GM18520 (cell line): Measurements from ENCODE around the gene NRIP2.
"Not testable (repeated sequence)": the region's sequence is repeated elsewhere in the genome, so short reads cannot be mapped to it uniquely, and the experiment has no call there.

Source experiments
- ATAC-seq: cut with Tn5 transposase; IDR thresholded peaks from one replicate; pipeline ENCODE4 v1.9.1; 2021; ENCODE audit not compliant: unreplicated experiment

Gene NRIP2, protein sequence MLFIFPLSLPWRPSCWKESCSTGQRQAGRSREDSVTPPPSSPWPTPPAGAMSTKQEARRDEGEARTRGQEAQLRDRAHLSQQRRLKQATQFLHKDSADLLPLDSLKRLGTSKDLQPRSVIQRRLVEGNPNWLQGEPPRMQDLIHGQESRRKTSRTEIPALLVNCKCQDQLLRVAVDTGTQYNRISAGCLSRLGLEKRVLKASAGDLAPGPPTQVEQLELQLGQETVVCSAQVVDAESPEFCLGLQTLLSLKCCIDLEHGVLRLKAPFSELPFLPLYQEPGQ

DNA sequence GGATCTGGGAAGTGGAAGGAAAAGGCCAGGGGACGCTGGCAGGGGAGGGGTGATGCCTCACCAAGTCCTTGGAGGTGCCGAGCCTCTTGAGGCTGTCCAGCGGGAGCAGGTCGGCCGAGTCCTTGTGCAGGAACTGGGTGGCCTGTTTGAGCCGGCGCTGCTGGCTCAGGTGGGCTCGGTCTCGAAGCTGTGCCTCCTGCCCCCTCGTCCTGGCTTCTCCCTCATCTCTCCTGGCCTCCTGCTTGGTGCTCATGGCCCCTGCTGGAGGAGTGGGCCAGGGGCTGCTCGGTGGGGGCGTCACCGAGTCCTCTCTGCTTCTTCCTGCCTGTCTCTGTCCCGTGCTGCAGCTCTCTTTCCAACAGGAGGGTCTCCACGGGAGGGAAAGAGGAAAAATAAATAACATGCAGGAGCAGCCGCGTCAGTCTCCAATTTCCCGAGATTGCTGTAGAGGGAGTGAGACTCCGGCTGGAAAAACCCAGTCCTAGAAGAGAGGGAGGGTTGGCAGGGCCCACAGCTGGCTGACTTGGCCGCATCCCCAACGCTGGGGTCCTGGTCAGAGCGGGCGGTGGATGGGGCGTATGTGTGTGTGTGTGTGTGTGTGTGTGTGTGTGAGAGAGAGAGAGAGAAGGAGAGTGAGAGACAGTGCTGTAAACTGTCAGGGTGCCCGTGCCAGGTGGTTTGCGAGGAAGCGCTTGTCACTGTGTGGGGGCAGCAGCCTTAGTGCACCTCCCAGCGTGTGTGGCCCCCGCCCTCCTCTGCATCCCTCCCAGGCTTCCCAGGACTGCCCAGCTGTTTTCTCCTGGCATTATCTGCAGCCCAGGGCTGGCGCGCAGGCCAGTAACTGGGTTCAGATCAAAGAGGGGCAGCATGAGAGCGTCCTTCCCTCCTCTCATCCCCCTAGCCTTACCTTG, at the start of gene NRIP2:
NRIP2 (minus strand) TSS at position 455 of the 911 bp plus-strand sequence; CDS start at position 403, 52 bp downstream.
- no peak for ATAC-seq

DNA sequence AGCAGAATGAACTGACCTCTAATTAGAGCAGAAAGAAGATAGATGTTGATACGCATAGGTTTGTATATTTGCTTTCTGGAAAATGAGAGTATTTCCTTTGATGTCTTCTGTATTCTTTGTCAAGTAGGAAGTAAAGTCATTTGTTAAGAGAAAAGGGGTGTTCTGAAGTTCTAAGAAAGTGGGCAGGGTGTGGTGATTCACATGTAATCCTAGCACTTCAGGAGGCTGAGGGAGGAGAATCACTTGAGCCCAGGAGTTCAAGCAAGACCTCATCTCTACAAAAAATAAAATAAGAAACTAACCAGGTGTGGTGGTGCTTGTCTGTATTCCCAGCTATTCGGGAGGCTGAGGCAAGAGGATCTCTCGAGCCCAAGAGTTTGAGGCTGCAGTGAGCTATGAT, 45.0 kb upstream of the NRIP2 start:
- no peak for ATAC-seq

DNA sequence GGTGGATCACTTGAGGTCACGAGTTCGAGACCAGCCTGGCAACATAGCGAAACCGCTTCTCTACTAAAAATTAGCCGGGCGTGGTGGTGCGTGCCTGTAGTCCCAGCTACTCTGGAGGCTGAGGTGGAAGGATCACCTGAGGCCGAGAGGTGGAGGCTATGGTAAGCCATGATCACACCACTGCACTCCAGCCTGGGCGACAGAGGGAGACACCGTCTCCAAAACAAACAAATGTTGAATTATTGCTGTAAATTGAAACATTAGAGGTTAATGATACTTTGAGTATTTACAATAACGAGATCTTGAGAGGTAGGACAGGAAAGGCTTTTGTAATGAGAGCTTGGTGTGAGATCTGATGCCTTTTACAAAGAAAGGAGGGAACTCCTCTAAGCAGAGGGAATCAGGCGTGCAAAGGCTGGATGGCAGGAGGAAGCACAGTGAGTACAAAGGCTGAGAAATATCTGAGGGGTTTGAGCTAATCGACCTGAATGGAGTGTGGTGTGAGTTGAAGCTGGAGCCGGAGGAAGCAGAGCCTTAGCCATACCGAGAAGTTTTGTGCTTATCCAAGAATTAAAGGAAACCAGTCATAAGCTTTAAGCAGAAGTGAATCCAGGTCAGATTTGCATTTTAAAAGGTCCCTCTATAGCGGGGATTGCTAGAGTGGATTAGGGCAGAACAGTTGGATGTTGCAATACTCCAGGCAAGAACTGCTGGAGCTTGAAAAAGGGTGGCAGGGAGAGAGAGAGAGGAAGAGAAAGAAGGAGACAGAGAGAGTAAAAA, 43.3 kb upstream of the NRIP2 start:
- ATAC-seq: no peak

DNA sequence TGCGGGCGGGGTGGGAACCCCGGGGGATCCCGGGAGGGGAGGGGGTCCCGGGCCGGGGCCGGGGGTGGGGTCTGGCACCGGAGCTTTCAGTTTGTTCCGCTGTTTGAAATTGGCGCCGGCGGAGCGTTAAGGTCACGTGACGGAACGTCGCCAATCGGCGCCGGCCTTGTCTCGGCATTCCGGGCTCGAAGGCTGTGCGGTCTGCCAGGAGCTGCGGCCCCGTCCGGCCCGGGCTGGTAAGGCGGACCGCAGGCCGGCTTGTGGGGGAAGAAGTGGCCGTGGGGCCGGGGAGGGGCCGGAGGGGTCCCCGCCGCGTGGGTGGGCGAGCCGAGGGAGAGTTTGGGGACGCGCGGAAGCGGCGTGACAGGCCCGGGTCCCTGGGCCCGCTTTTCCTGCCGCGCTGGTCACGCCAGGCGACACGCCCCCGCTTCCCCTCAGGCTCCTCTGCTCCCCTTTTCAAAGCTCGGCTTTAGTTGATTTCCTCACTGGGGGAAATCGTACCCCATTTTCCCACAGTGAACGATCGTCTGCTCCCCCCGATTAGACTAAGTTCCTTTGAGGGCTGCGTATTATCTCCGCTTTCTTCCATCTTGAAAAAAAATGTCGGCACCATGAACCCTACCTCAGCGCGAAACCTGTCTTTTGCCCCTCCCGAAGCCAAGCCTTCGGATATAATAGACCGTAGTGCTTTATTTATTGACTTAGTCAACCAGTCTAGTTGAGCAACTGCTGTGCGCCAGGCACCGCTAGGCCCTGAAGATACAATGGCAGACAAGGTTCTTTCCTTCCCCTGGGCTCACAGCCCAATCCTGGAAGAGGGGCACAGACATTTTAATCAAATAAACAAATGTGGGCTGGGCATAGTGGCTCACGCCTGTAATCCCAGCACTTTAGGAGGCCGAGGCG, 42.5 kb upstream of the NRIP2 start, which contains the start of the genes FOXM1 and RHNO1:
FOXM1 (minus strand) TSS at position 128 of the 906 bp plus-strand sequence. CDS start 2,696 bp downstream, outside the sequence.
RHNO1 (plus strand) TSS at position 177 of the 906 bp plus-strand sequence. CDS start 8,144 bp downstream, outside the sequence.
- peak; percentile 70 for ATAC-seq

DNA sequence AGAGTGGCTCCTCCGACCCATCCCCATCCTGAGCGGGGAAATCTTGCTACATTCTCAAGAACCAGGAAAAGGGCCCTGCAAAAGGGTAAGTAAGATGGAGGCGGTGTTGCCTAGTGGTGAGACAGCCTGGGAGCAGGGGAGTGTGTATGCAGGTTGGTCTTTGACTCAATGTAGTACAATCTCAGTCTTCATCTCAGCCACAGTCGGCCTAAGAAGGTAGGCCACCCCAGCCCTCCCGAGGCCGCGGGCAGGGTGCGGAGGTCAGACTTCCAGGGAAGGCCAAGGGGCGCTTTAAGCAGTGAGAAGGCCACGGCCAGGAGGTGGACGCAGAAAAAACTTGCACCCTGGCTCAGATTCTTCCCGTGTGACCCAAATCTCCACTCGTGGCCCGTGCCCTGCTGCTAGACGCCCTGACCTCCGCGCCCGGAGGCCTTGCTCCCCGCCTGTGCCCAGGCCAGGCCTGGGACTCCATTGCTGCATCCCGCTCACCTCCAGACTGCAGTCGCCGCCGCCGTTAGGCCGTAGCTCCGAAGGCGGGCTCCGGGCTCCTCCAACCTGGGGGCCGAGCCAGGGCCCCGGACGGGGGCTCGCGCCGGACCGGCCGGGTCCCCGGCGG, 41.7 kb upstream of the NRIP2 start:
- no peak for ATAC-seq

DNA sequence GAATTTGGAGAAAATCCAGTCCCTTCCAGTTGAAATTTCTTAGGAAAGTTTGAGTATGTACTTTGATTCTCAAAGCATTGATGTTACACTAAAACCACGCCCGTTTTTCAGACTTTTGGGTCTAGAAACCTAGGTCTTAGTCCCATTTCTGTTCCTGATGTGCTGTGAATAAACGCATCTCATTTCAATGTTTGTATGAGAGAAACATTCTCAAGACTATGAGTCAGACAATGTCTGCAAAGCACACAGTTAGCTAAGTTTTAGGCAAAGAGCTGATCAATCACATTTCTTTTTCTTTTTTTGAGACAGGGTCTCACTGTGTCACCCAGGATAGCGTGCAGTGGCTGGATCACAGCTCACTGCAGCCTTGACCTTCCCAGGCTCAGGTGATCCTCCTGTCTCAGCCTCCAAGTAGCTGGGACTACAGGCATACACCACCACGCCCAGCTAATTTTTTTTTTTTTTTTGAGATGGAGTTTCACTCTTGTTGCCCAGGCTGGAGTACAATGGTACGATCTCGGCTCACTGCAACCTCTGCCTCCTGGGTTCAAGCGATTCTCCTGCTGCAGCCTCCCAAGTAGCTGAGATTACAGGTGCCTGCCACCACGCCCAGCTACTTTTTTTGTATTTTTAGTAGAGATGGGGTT, 34.3 kb upstream of the NRIP2 start:
- not testable (repeated sequence) for ATAC-seq

DNA sequence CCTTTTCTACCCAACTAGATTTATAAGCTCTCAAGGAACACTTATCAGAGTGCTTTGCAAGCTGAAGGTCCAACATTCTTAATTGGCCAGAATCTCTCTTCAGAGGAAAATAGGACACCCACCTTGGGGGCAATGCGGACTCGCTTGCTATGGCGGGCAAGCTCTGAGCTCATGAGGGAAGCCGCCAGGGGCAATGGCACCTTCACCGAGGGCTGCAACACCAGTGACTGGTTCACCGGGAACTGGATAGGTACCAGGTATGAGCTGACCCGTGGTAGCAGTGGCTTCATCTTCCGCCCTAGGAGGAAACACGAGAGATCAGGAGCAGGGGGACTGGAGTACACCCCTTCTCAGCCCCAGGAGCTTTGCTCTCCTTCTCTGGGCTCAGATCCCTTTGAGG, 29.4 kb upstream of the NRIP2 start:
- no peak for ATAC-seq

DNA sequence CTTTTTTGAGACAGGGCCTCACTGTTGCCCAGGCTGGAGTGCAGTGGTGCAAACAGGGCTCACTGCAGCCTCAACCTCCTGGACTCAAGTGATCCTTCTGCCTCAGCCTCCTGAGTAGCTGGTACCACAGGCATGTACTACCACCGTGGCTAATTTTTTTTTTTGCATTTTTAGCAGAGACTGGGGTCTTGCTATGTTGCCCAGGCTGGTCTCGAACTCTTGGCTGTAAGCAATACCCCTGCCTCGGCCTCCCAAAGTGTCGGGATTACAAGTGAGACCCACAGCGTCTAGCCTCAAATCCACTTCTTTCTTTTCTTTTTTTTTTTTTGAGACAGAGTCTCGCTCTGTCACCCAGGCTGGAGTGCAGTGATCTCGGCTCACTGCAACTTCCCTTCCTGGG, 28.6 kb upstream of the NRIP2 start:
- not testable (repeated sequence) for ATAC-seq

DNA sequence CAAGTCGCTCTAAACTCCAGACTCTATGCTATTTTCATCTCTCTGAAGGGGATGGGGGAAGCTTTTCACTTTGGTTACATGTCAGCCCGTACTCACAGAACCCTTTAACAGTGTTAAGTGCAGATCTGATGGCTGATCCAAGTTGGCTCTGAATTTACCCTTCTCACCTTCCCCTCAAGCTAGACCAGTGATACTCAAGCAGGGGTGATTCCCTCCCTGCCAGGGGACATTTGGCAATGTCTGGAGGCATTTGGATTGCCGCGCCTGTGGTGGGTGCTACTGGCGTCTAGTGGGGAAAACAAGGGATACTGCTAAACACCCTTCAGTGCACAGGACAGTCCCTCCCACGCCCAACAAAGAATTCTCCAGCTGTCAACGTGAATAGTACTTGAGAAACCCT, 28.0 kb upstream of the NRIP2 start:
- no peak for ATAC-seq

DNA sequence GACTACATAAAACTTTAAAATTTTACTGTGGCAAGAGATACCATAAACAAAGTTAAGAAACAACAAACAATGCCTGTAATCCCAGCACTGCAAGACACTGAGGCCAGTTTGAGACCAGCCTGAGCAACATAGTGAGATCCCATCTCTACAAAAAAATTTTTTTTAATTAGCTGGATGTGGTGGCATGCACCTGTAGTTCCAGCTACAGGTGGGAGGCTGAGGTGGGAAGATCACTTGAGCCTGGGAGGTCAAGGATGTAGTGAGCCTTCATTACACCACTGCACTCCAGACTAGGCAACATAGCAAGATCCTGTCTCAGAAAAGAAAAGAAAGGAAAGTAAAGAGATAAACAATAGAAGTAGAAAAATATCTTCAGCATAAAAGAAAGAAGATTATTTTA, 25.3 kb upstream of the NRIP2 start:
- ATAC-seq: no peak

DNA sequence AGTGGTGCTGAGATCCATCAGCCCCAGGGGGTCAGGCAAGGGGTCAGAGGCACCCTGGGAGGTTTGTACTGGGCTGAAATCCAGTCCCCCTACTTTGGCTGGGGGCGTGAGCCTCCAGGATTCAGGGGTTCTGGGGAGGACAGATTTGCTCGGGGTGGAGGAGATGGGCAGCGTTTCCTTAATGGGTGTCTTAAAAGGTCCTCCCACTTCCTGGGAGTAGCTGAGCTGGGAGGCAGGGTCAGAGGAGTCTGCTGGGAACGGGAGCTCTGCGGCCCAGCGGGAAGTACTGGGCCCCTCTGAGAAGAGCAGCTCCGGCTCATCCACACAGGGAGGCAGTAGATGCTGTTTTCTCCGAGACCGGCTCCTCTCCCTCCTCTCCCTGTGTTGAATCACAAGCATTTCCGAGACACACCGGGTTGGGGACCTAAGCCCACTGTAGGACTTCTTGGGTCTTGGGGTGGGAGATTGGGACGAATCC, 24.1 kb upstream of the NRIP2 start:
- no peak for ATAC-seq

DNA sequence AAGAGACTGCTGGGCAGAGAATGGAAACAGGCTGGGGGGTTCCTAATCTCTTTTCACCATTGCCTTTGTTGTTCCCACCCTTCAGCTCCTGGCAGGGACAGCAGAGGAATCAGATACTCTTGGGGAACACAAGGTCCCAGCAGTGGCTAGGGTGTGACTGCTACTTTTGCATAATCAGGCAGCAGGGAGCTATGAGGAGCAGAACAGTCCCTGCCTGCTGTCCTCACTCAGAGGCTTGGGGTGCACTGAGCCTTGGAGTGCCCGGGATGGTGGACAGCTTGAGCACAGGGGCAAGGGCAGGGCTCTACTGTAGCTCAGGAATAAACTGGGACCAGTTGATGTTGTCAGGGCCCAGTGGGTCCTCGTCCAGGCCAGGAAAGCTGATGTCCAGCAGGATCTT, 23.5 kb upstream of the NRIP2 start:
- no peak for ATAC-seq

DNA sequence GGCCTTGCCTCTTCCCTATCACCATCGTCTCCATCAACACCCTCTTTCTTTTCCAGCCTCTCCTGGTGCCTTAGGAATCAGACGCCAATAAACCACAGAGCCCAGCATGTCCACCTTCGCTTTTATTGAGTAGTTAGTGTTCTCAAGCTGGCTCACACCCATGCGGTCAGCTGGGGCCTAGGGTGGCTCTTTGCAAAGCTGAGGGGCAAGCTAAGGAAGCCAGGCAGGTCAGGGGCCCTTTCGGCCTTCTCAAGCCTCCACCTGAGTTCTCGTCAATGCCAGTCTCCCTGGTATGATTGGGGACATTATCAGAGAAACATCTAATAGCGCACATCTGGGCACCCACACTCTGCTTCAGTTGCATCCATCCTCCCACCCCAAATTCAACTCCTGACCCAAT, 22.7 kb upstream of the NRIP2 start:
- no peak for ATAC-seq

DNA sequence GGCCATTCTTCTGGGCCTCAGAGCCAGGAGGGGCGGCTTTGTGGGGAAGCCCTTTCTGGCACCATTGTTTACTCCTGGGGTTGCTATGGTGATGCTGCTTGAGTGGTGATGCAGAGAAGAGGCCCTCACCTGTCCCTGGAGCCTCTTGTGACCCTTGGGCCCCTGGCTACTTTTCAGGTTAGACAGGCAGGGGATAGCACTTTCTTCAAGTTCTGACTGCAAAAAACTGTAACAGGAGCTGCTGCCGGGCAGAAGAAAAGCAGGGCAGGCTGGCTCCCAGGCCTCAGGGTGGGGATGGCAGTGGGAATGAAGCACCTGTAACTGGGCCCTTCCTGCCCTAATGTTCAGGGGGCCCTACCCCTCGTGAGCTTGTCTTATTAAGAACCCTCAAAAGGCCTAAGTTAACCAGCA, 22.2 kb upstream of the NRIP2 start, which contains the start of gene TEX52:
TEX52 (minus strand) TSS at position 19 of the 411 bp plus-strand sequence; CDS start at position 6, 13 bp downstream.
- ATAC-seq: no peak

DNA sequence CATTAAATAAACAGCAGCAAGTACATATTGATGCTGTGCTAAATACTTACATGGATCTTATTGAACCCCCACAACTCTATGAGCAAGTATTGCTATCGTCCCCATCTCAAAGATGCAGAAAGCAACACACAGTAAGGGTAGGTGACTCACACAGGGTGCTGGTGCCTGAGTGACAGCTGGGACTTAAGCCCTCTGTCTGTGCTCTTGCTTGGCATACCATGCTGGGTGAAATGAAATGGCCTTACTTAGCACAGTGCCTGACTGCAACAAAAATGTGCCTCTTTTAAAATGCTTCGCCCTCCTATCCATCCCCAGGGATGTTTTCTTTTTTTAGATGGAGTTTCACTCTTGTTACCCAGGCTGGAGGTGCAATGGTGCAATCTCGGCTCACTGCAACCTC, 21.2 kb upstream of the NRIP2 start:
- ATAC-seq: no peak

DNA sequence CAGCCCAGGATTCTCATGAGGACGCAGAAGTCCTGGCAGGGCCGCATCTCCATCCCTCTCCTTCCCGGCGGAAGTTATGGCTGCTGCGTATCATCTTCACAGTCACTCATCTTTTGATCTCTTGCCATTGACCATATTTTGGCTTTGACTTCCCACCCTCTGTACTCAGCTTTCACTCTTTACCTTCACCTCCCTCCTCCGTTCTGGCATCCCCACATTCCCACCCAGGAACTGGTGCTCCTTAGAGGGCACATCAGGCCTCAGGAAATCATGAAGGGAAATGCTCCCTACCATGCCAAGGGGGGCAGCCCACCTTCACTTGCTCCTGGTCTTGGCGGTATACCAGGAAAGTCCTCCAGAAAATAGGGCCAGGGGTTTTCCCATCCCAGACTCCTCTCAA, 20.7 kb upstream of the NRIP2 start:
- ATAC-seq: no peak

DNA sequence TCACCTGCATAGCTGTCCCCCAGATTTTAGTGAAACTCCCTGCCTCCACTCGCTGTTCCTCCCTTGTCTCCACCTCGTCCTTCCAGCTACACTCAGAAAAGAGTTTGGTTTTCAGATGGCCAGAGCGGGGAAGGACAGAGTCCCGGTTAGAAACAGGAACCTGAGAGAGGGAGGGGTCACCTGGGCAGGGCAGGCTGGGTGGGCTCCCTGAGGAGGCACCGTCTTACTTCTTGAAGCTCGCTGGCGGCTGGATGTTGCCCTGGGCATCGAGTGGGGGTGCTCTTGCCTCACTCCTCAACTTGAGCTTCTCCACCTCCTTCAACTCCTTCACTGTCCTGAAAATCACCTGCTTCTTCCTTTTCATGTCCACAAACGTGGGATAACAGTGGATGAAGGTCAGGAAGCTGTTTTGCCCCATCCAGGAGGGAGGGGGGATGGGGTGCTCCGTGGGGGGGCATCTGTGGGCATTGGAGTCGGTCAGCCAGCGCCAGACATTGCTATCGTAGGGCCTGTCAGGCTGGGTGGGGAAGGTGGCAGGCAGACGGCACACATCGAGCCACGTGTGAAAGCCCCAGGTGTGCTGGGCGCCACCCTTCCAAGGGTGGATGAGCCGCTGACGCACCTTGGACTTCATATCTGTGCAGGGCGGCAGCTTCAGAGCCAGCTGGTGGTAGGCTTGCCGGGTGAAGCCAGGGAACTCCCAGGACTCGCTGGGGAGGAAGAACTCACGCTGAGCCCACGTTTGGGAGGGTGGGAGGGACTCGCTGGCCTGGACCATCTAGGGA, 20.0 kb upstream of the NRIP2 start:
- no peak for ATAC-seq

DNA sequence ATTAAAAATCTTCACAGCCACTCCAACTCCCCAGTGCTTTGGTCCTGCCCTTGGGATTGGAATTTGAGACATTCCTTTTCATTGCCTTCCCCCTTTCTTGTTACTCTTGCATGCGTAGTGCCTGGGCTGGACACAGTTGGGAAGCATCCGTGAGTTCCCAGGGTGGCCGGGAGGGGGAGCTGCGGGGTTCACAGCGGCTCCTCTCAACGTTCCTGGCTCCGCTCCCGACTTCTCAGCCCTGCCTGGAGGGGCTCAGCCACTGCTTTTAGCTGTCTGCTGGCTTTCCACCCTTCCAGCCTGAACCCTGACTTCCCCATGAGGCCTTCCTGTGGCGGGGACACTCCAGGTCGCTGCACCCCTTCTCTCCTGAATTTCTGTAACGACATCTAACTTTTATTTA, 18.8 kb upstream of the NRIP2 start:
- ATAC-seq: no peak
